IPS-18c (cell line): ENCODE measurements around the gene POR.

ENCODE experiments used
- H3K4me3 ChIP-seq: 2 replicates; pipeline ENCODE4 v1.7.0; 2013; ENCODE audit warnings: low read depth, mild to moderate bottlenecking, low read length, moderate library complexity; ENCODE audit not compliant: insufficient read depth
- H3K9me3 ChIP-seq: one replicate; pipeline ENCODE4 v1.6.1; 2013; ENCODE audit warnings: mild to moderate bottlenecking, low read length, moderate library complexity; ENCODE audit not compliant: control insufficient read depth, insufficient read depth

Gene POR

DNA sequence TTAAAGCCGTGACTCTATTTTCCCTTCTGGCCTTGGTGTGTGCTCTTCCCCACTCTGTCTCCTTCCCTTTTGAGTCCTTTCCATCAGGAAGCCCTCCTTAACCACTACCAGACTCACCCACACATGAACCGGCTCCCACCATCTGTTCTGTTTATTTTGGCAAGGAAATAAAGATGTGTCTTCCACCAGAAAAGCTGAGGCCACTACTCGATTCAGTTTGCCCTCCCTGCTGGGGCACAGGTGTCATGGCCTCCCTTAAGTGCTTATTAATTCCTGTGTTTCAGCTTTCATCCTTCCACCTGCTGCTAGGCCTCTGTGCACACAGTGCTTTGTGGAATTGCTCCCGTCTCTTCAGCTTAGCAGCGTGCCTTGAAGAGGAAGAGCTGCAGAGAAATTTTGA is 16.7 kb downstream of the POR start:
- Histone ChIP-seq H3K4me3 (no peak overlapping the region), H3K9me3 (no peaks in the 10 kb centered on the region)

- no peaks in the 10 kb centered on the region for H3K9me3 ChIP-seq
- H3K4me3 ChIP-seq, result no peak overlapping the region
Observed at GRCh38 chr7:75937958-75938786, 23.2 kb downstream of the POR start.

DNA sequence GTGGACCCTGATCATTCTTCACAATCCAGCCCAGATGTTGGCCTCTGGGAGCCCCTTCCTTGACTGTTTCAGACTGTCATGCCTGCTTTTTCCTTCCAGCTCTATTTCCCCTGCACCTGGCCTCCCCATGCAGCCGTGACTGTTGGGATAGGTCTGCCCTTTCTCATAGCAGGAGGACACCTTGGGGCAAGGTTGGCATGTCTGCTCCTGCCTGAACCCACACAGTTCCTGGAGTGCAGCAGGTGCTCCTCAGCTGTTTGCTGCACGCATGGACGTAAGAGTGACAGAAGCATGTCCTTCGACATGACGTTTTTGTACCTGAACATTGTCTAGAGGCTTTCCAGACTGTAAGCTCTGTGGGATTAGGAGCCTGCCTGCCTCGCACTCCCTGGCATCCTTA is 24.0 kb downstream of the POR start:
- Histone ChIP-seq H3K9me3 (no peaks in the 10 kb centered on the region), H3K4me3 (no peak overlapping the region)

DNA sequence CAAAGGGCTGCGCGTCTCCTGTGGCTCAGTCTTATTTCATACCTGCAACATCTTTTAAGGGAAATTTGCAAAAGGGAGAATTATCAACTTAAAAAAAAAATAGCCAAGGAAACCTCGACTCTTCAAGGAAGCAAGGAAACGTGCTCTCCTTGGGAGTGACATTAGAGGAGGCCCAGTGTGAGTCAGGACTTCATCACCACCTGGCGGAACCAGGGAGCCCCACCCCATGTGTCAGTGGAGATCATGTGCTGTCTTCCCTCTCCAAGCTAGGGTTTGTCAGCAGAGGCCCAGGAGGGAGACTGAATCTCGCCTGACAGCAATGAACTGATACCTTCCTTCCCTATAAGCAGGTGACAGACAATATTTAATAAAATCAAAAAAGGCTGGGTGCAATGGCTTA is 28.9 kb downstream of the POR start:
- no peak overlapping the region for H3K4me3 ChIP-seq
- no peaks in the 10 kb centered on the region for H3K9me3 ChIP-seq

- Histone ChIP-seq H3K4me3 (no peak overlapping the region), H3K9me3 (no peaks in the 10 kb centered on the region)
Observed at GRCh38 chr7:75944507-75944906, 29.6 kb downstream of the POR start.

- Histone ChIP-seq H3K9me3 (no peaks in the 10 kb centered on the region), H3K4me3 (no peak overlapping the region)
Observed at GRCh38 chr7:75945297-75946168, 30.6 kb downstream of the POR start.

DNA sequence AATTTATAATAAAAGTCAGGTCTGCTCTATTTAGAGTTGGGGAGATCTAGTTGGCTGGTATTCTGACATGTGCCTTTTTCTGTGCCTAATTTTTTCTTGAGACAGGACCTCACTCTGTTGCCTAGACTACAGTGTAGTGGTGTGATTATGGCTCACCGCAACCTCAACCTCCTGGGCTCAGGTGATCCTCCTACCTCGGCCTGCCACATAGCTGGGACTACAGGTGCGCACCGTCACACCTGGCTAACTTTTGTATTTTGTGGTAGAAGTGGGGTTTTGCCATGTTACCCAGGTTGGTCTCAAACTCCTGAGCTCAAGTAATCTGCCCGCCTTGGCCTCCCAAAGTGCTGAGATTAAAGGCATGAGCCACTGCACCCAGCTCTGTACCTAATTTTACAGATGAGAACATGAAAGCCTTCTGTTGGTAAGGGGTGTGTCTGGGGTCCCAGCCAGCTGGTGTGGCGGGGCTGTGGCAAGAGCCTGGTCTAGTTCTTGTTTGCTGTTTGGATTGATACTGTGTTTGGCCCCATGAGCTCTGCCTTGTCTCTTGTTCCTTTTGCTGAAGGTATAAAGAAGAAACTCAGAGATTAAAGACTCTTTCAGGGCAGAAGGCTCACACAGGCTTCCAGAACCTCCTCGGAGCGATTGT is 31.4 kb downstream of the POR start:
- H3K4me3 ChIP-seq, result no peak overlapping the region
- H3K9me3 ChIP-seq, result no peaks in the 10 kb centered on the region

DNA sequence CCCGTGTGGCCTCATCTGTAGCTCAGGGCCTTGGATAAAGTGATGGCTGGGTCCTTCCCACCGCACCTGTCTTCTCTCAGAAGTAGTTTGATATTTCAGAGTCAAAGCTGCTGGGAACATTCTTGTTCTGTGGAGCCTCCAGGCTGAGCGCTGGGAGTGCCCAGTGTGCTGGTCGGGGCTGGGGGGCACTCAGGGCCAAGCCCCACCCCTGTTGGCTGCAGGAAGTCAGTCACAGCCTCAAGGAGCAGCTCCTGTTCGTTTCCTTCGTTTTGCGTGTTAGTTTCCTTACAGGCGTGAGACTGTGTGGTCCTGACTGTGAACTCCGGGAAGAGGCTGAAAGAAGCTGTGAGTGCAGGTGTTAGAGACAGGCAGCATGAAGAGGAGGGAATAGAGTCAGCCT is 33.2 kb downstream of the POR start:
- H3K4me3 ChIP-seq, result no peak overlapping the region
- H3K9me3 ChIP-seq, result no peaks in the 10 kb centered on the region

- H3K9me3 ChIP-seq, result no peaks in the 10 kb centered on the region
- no peak overlapping the region for H3K4me3 ChIP-seq
Observed at GRCh38 chr7:75950111-75950681, 35.2 kb downstream of the POR start.

- H3K4me3 ChIP-seq, result no peak overlapping the region
- H3K9me3 ChIP-seq, result no peaks in the 10 kb centered on the region
Observed at GRCh38 chr7:75951506-75951905, 36.6 kb downstream of the POR start.

DNA sequence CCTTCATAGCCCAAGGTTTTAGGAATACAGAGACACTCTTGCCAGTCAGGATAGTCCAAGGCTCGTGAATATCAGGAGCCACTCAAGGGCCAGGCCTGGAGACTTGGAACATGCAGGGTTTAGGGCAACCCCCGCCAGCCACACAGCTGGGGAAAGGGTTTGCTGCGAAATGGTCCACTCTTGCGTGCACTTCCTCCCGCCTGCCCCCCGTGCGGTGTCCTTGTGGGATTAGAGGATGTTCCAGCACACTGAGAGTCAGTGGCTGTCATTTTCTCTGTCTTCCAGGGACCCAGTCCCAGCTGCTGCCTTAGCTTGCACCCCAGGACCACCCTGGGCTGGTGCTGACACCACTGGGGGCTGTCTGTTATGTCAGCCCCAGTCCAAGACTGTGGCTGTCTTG is 38.5 kb downstream of the POR start:
- H3K9me3 ChIP-seq, result no peaks in the 10 kb centered on the region
- no peak overlapping the region for H3K4me3 ChIP-seq

DNA sequence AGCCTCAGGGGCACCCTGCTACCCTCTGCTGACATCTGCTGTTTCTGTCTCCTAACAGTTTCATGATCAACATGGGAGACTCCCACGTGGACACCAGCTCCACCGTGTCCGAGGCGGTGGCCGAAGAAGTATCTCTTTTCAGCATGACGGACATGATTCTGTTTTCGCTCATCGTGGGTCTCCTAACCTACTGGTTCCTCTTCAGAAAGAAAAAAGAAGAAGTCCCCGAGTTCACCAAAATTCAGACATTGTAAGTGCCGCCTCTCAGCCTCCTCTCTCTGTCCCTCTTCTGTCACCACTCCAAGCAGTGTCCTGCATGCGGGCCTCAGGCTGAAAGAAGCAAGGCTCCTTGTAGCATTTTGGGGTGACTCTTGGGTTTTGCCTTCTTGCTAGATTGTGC is 39.0 kb downstream of the POR start:
- H3K4me3 ChIP-seq, result no peak overlapping the region
- H3K9me3 ChIP-seq, result no peaks in the 10 kb centered on the region

- Histone ChIP-seq H3K4me3 (no peak overlapping the region), H3K9me3 (no peaks in the 10 kb centered on the region)
Observed at GRCh38 chr7:75955331-75955955, 40.5 kb downstream of the POR start.

DNA sequence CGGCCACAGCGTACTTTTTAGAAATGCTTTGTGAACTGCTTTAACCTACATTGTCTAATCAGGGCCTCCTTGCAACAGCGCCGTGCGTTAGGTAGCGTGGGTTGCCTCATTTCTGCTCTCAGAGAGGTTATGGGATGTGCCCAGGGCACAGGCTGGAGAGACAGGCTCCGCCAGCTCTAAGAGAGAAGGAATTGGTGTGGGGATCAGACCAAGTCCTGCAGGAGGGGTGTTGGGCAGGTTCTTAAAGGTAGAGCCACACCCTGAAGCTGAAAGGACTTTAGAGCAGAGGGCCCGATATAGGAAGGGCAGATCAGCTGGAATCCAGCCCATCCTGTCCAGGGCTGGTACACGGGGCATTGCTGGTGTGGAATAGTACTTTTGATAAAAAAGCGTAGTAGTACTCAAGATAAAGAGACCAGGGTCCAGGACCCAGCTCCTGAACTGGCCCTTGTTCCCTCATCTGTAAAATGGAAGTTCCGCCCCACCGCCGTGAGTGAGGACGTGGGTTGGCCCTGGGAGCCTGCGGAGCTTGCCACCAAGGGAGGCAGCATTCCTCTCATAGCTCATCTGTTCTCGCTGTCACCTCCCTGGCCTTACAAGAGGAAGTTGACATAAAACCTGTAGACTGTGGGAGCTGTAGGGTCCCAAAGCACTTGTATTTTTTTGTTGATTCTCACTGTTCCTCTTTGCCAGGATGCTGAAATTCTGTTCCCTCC is 42.2 kb downstream of the POR start:
- Histone ChIP-seq H3K9me3 (no peaks in the 10 kb centered on the region), H3K4me3 (no peak overlapping the region)

GRCh38 chr7:75958802-75959543 is 44.0 kb downstream of the POR start:
- Histone ChIP-seq H3K4me3 (no peak overlapping the region), H3K9me3 (no peaks in the 10 kb centered on the region)

GRCh38 chr7:75960372-75960771 is 45.4 kb downstream of the POR start:
- H3K4me3 ChIP-seq, result no peak overlapping the region
- no peaks in the 10 kb centered on the region for H3K9me3 ChIP-seq
